ENCODE data around the gene DOK6. TPM values are rescaled to one million over a fixed set of nuclear protein-coding genes. Genes with fewer than 3 reads are reported as not detected.

DOK6 gene
- total and polyA plus RNA-seq, 2 experiments from 2014 or later = 0.29 to 0.42 TPM

DNA sequence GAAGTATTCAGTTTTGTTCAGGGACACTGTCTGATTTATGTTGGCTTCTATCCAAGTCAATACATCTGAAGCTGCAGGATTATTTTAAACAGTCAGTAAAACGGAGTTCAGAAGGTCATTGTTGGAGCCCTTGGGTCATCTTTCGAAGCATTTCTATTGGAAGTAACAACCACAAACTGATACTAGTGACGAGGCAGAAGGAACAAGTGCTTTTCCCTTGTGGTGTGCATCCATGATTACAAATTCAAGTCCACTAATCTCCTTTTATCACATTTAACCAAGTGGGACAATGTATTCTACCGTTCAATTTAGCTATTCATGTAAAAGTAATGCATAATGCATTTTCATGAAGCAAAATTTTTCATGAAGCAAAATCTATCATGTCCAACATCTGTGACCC, 470.0 kb downstream of the DOK6 start:
- Histone ChIP-seq H3F3A (replicated peaks; ENCODE audit: low read depth) (no peaks in the 10 kb centered on the region), H2AFZ (no peak overlapping the region), H3K27me3 (ENCODE audit: insufficient read depth) (no peaks in the 10 kb centered on the region), H3K79me2 (replicated peaks; ENCODE audit: insufficient read depth) (no peaks in the 10 kb centered on the region), H3K4me1 (ENCODE audit: insufficient read depth) (no peaks in the 10 kb centered on the region), H3K27ac (ENCODE audit: low read depth) (no peak overlapping the region), H3K4me3 (no peak overlapping the region), H3K36me3 (ENCODE audit: insufficient read depth) (no peaks in the 10 kb centered on the region), H3K9me2 (ENCODE audit: insufficient read depth) (no peaks in the 10 kb centered on the region), H4K20me1 (replicated peaks; ENCODE audit: insufficient read depth) (no peaks in the 10 kb centered on the region), H3K4me2 (no peak overlapping the region)
- no peak for DNase-seq (ENCODE audit: low spot score)
- Mint-ChIP-seq H3K36me3 (ENCODE audit: low read depth) (no peaks in the 10 kb centered on the region), H3K27me3 (ENCODE audit: insufficient read depth, low read depth, poor library complexity) (no peaks in the 10 kb centered on the region), H3K27ac (no peak overlapping the region), H3K4me3 (no peak overlapping the region), H3K4me1 (peaks cover 7% of the 10 kb centered on the region; the same call in 2 of the 3 replicates), H3K9me3 (no peaks in the 10 kb centered on the region)
- TF ChIP-seq CREB1 (CRISPR knock-in tag; IDR thresholded peaks at IDR 0.05; ENCODE audit: low read depth) (no peak), NANOG (IDR thresholded peaks at IDR 0.05; ENCODE audit: borderline replicate concordance) (no peak), EZH2 (IDR thresholded peaks at IDR 0.05; ENCODE audit: low read depth, unreplicated experiment) (no peak), ZNF114 (CRISPR knock-in tag; IDR thresholded peaks at IDR 0.05) (no peak), STAT1 (IDR thresholded peaks at IDR 0.05; ENCODE audit: unreplicated experiment) (no peak), EZH2phosphoT487 (IDR thresholded peaks at IDR 0.05; ENCODE audit: unreplicated experiment) (no peak), ZNF331 (CRISPR knock-in tag; IDR thresholded peaks at IDR 0.05; ENCODE audit: low read depth) (no peak), JUNB (IDR thresholded peaks at IDR 0.05; ENCODE audit: unreplicated experiment) (no peak), POLR2AphosphoS5 (IDR thresholded peaks at IDR 0.05; ENCODE audit: low read depth) (no peak)
- TF ChIP-seq, protein P1, sequence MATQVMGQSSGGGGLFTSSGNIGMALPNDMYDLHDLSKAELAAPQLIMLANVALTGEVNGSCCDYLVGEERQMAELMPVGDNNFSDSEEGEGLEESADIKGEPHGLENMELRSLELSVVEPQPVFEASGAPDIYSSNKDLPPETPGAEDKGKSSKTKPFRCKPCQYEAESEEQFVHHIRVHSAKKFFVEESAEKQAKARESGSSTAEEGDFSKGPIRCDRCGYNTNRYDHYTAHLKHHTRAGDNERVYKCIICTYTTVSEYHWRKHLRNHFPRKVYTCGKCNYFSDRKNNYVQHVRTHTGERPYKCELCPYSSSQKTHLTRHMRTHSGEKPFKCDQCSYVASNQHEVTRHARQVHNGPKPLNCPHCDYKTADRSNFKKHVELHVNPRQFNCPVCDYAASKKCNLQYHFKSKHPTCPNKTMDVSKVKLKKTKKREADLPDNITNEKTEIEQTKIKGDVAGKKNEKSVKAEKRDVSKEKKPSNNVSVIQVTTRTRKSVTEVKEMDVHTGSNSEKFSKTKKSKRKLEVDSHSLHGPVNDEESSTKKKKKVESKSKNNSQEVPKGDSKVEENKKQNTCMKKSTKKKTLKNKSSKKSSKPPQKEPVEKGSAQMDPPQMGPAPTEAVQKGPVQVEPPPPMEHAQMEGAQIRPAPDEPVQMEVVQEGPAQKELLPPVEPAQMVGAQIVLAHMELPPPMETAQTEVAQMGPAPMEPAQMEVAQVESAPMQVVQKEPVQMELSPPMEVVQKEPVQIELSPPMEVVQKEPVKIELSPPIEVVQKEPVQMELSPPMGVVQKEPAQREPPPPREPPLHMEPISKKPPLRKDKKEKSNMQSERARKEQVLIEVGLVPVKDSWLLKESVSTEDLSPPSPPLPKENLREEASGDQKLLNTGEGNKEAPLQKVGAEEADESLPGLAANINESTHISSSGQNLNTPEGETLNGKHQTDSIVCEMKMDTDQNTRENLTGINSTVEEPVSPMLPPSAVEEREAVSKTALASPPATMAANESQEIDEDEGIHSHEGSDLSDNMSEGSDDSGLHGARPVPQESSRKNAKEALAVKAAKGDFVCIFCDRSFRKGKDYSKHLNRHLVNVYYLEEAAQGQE (IDR thresholded peaks at IDR 0.05; ENCODE audit: unreplicated experiment) = no peak
- TF ChIP-seq, protein P2, sequence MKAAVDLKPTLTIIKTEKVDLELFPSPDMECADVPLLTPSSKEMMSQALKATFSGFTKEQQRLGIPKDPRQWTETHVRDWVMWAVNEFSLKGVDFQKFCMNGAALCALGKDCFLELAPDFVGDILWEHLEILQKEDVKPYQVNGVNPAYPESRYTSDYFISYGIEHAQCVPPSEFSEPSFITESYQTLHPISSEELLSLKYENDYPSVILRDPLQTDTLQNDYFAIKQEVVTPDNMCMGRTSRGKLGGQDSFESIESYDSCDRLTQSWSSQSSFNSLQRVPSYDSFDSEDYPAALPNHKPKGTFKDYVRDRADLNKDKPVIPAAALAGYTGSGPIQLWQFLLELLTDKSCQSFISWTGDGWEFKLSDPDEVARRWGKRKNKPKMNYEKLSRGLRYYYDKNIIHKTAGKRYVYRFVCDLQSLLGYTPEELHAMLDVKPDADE (IDR thresholded peaks at IDR 0.05) = no peak
- TF ChIP-seq, protein P3, sequence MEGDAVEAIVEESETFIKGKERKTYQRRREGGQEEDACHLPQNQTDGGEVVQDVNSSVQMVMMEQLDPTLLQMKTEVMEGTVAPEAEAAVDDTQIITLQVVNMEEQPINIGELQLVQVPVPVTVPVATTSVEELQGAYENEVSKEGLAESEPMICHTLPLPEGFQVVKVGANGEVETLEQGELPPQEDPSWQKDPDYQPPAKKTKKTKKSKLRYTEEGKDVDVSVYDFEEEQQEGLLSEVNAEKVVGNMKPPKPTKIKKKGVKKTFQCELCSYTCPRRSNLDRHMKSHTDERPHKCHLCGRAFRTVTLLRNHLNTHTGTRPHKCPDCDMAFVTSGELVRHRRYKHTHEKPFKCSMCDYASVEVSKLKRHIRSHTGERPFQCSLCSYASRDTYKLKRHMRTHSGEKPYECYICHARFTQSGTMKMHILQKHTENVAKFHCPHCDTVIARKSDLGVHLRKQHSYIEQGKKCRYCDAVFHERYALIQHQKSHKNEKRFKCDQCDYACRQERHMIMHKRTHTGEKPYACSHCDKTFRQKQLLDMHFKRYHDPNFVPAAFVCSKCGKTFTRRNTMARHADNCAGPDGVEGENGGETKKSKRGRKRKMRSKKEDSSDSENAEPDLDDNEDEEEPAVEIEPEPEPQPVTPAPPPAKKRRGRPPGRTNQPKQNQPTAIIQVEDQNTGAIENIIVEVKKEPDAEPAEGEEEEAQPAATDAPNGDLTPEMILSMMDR (conservative IDR thresholded peaks at IDR 0.05; ENCODE audit: low read depth in 2 of 2) = no peak
- TF ChIP-seq, protein P4, sequence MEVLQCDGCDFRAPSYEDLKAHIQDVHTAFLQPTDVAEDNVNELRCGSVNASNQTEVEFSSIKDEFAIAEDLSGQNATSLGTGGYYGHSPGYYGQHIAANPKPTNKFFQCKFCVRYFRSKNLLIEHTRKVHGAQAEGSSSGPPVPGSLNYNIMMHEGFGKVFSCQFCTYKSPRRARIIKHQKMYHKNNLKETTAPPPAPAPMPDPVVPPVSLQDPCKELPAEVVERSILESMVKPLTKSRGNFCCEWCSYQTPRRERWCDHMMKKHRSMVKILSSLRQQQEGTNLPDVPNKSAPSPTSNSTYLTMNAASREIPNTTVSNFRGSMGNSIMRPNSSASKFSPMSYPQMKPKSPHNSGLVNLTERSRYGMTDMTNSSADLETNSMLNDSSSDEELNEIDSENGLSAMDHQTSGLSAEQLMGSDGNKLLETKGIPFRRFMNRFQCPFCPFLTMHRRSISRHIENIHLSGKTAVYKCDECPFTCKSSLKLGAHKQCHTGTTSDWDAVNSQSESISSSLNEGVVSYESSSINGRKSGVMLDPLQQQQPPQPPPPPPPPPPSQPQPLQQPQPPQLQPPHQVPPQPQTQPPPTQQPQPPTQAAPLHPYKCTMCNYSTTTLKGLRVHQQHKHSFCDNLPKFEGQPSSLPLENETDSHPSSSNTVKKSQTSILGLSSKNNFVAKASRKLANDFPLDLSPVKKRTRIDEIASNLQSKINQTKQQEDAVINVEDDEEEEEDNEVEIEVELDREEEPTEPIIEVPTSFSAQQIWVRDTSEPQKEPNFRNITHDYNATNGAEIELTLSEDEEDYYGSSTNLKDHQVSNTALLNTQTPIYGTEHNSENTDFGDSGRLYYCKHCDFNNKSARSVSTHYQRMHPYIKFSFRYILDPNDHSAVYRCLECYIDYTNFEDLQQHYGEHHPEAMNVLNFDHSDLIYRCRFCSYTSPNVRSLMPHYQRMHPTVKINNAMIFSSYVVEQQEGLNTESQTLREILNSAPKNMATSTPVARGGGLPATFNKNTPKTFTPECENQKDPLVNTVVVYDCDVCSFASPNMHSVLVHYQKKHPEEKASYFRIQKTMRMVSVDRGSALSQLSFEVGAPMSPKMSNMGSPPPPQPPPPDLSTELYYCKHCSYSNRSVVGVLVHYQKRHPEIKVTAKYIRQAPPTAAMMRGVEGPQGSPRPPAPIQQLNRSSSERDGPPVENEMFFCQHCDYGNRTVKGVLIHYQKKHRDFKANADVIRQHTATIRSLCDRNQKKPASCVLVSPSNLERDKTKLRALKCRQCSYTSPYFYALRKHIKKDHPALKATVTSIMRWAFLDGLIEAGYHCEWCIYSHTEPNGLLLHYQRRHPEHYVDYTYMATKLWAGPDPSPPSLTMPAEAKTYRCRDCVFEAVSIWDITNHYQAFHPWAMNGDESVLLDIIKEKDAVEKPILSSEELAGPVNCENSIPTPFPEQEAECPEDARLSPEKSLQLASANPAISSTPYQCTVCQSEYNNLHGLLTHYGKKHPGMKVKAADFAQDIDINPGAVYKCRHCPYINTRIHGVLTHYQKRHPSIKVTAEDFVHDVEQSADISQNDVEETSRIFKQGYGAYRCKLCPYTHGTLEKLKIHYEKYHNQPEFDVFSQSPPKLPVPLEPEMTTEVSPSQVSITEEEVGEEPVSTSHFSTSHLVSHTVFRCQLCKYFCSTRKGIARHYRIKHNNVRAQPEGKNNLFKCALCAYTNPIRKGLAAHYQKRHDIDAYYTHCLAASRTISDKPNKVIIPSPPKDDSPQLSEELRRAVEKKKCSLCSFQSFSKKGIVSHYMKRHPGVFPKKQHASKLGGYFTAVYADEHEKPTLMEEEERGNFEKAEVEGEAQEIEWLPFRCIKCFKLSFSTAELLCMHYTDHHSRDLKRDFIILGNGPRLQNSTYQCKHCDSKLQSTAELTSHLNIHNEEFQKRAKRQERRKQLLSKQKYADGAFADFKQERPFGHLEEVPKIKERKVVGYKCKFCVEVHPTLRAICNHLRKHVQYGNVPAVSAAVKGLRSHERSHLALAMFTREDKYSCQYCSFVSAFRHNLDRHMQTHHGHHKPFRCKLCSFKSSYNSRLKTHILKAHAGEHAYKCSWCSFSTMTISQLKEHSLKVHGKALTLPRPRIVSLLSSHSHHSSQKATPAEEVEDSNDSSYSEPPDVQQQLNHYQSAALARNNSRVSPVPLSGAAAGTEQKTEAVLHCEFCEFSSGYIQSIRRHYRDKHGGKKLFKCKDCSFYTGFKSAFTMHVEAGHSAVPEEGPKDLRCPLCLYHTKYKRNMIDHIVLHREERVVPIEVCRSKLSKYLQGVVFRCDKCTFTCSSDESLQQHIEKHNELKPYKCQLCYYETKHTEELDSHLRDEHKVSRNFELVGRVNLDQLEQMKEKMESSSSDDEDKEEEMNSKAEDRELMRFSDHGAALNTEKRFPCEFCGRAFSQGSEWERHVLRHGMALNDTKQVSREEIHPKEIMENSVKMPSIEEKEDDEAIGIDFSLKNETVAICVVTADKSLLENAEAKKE (CRISPR knock-in tag; IDR thresholded peaks at IDR 0.05) = no peak
- no peak for ATAC-seq
